C1 segment of cervical spinal cord (tissue), 14 donors: ENCODE results near the gene AGAP1.

ENCODE experiments used
- DNase-seq, 14 donors: peaks; one replicate each; lab custom pipeline; 2025; lab: John Stamatoyannopoulos, UW

The AGAP1 gene

GRCh38 chr2:235630718-235631296 is 137.0 kb downstream of the AGAP1 start:
- DNase-seq = peak in 2 of 14 donors; percentile 22 to 26

GRCh38 chr2:235634435-235635158 is 140.8 kb downstream of the AGAP1 start:
- DNase-seq = peak in 1 of 14 donors; percentile 44

GRCh38 chr2:235636546-235636945 is 142.7 kb downstream of the AGAP1 start:
- DNase-seq = no peak

GRCh38 chr2:235637896-235638295 is 144.1 kb downstream of the AGAP1 start:
- no peak for DNase-seq

- peak in 10 of 14 donors; percentile 22 to 72 (median 62) for DNase-seq
These were observed 144.9 kb downstream of the AGAP1 start for GRCh38 chr2:235638541-235639427.

- DNase-seq = peak in 10 of 14 donors; percentile 40 to 85 (median 75)
These were observed 145.6 kb downstream of the AGAP1 start for GRCh38 chr2:235639428-235639773.

- DNase-seq = peak in 1 of 14 donors; percentile 64
These were observed 146.0 kb downstream of the AGAP1 start for GRCh38 chr2:235639885-235640284.

- no peak for DNase-seq
These were observed 146.5 kb downstream of the AGAP1 start for GRCh38 chr2:235640377-235640776.

GRCh38 chr2:235640926-235641723 is 147.3 kb downstream of the AGAP1 start:
- peak in 1 of 14 donors; percentile 41 for DNase-seq

- DNase-seq = no peak
These were observed 148.1 kb downstream of the AGAP1 start for GRCh38 chr2:235641956-235642355.

- no peak for DNase-seq
These were observed 148.7 kb downstream of the AGAP1 start for GRCh38 chr2:235642446-235643098.

GRCh38 chr2:235643680-235644511 is 150.1 kb downstream of the AGAP1 start:
- no peak for DNase-seq

- DNase-seq = no peak
These were observed 153.4 kb downstream of the AGAP1 start for GRCh38 chr2:235647264-235647663.

GRCh38 chr2:235647877-235648276 is 154.0 kb downstream of the AGAP1 start:
- no peak for DNase-seq

GRCh38 chr2:235649418-235649817 is 155.6 kb downstream of the AGAP1 start:
- DNase-seq = no peak

GRCh38 chr2:235651643-235652042 is 157.8 kb downstream of the AGAP1 start:
- no peak for DNase-seq

- no peak for DNase-seq
These were observed 160.4 kb downstream of the AGAP1 start for GRCh38 chr2:235654103-235654813.

- DNase-seq = no peak
These were observed 164.7 kb downstream of the AGAP1 start for GRCh38 chr2:235658351-235659174.
